Neural crest cell (in vitro differentiated cells): ENCODE results near the gene DRAP1. TPM values are rescaled to one million over a fixed set of nuclear protein-coding genes. Genes with fewer than 3 reads are reported as not detected.

Experiments used
- DNase-seq: peaks from one replicate; pipeline ENCODE4 v3.0.0; 2021; ENCODE audit warnings: low read depth, mixed read lengths, low spot score
- H3K27ac Mint-ChIP-seq: one replicate; pipeline ENCODE4 v1.8.0; 2021; ENCODE audit warnings: mild to moderate bottlenecking, mixed read lengths; ENCODE audit not compliant: unreplicated experiment
- H3K27me3 Mint-ChIP-seq: 2 replicates; pipeline ENCODE4 v1.8.0; 2021; ENCODE audit warnings: low read depth, mild to moderate bottlenecking, mixed read lengths
- H3K36me3 Mint-ChIP-seq: 2 replicates; pipeline ENCODE4 v1.8.0; 2021; ENCODE audit warnings: low read depth, mild to moderate bottlenecking, mixed read lengths
- H3K4me1 Mint-ChIP-seq: 2 replicates; pipeline ENCODE4 v1.8.0; 2021; ENCODE audit warnings: mixed read lengths
- H3K4me3 Mint-ChIP-seq: one replicate; pipeline ENCODE4 v1.8.0; 2021; ENCODE audit warnings: mild to moderate bottlenecking, mixed read lengths
- H3K9me3 Mint-ChIP-seq: 2 replicates; pipeline ENCODE4 v1.8.0; 2021; ENCODE audit warnings: mixed read lengths
- CTCF ChIP-seq: fragments of 200-600 bp; sonication (generic); conservative IDR thresholded peaks from 2 replicates; pipeline ENCODE4 v1.5.0; 2021; ENCODE audit warnings: antibody characterized with exemption, mild to moderate bottlenecking
- total RNA-seq: library from RNA; stranded (reverse); gene quantifications from 2 replicates; pipeline ENCODE4 v1.2.1, GENCODE V29; 2021

DRAP1 gene
- total RNA-seq, 1 donor from 2014 or later, result 101 TPM

- no peak for TF ChIP-seq CTCF
- Mint-ChIP-seq H3K9me3 (no peaks in the 10 kb centered on the region), H3K4me1 (peaks cover 34% of the 10 kb centered on the region), H3K27ac (no peak overlapping the region), H3K4me3 (peak overlapping the region; percentile 89), H3K36me3 (no peaks in the 10 kb centered on the region), H3K27me3 (no peaks in the 10 kb centered on the region)
- no peak for DNase-seq
Measured at GRCh38 chr11:65916391-65916790, 2.8 kb upstream of the DRAP1 start.

GRCh38 chr11:65917077-65917433 lies 2.2 kb upstream of the DRAP1 start:
- H3K9me3 Mint-ChIP-seq, result no peaks in the 10 kb centered on the region
- peaks cover 29% of the 10 kb centered on the region for H3K4me1 Mint-ChIP-seq
- no peaks in the 10 kb centered on the region for H3K36me3 Mint-ChIP-seq
- H3K27me3 Mint-ChIP-seq, result no peaks in the 10 kb centered on the region
- peak overlapping the region; percentile 89 for H3K4me3 Mint-ChIP-seq
- no peak overlapping the region for H3K27ac Mint-ChIP-seq
- no peak for DNase-seq
- no peak for TF ChIP-seq CTCF

GRCh38 chr11:65917434-65918210 lies 1.6 kb upstream of the DRAP1 start:
- H3K27me3 Mint-ChIP-seq, result no peaks in the 10 kb centered on the region
- H3K4me1 Mint-ChIP-seq, result peaks cover 29% of the 10 kb centered on the region
- H3K27ac Mint-ChIP-seq, result no peak overlapping the region
- no peaks in the 10 kb centered on the region for H3K9me3 Mint-ChIP-seq
- TF ChIP-seq CTCF, result no peak
- no peak for DNase-seq
- peaks cover under 1% of the 10 kb centered on the region for H3K36me3 Mint-ChIP-seq
- H3K4me3 Mint-ChIP-seq, result peak overlapping the region; percentile 89

GRCh38 chr11:65918211-65919140 lies 750 bp upstream of the DRAP1 start, which contains the start of gene C11orf68:
TSS of gene C11orf68 (minus strand) at chr11:65919062. CDS start at chr11:65919031, 31 bp downstream.
- Mint-ChIP-seq H3K4me1 (peaks cover 29% of the 10 kb centered on the region), H3K27me3 (no peaks in the 10 kb centered on the region), H3K36me3 (peaks cover 4% of the 10 kb centered on the region), H3K4me3 (peak within 1 kb of the TSS; percentile 89), H3K27ac (no peak within 1 kb of the TSS), H3K9me3 (no peaks in the 10 kb centered on the region)
- no peak for TF ChIP-seq CTCF
- no peak for DNase-seq

- Mint-ChIP-seq H3K4me3 (peak overlapping the region; percentile 88), H3K9me3 (no peaks in the 10 kb centered on the region), H3K4me1 (peaks cover 25% of the 10 kb centered on the region), H3K27me3 (no peaks in the 10 kb centered on the region), H3K36me3 (peaks cover 4% of the 10 kb centered on the region), H3K27ac (no peak overlapping the region)
- no peak for TF ChIP-seq CTCF
- no peak for DNase-seq
Measured at GRCh38 chr11:65919573-65920371, 546 bp downstream of the DRAP1 start.
